Lower leg skin (tissue), 4 donors: ENCODE measurements around the gene SLC38A4. TPM values are rescaled to one million over a fixed set of nuclear protein-coding genes. Genes with fewer than 3 reads are reported as not detected.

Experiments used
- DNase-seq, 2 donors: peaks; one replicate each; pipeline ENCODE4 v3.0.0-alpha.2; 2019; ENCODE audit warnings: low spot score in 2 of 2
- H3K4me3 ChIP-seq: fragments of 200-600 bp; sonication (generic); 2 replicates; pipeline ENCODE4 v1.5.1; 2017; ENCODE audit warnings: mild to moderate bottlenecking, low read depth; ENCODE audit not compliant: poor library complexity, severe bottlenecking
- POLR2A ChIP-seq, 2 donors: fragments of 450-650 bp; IDR thresholded peaks; one replicate each; pipeline ENCODE4 v1.6.1; 2016 to 2017; ENCODE audit warnings: antibody characterized with exemption in 2 of 2, mild to moderate bottlenecking in 1 of 2, moderate library complexity in 1 of 2
- WGBS, 2 donors: methylation state at CpG; one replicate each; pipeline ENCODE4 v1.1.5; 2018; 5-methylcytosine and 5-hydroxymethylcytosine counted together
- intact Hi-C: fragments of 100-400 bp; cut with DNase I; formaldehyde crosslinking; loops from one replicate; pipeline ENCODE4 v1.15.0; 2023; ENCODE audit warnings: low total_unique reads
- total RNA-seq, 4 donors: library from RNA; depleted of rRNA; stranded (reverse); fragments of >200 nt; gene quantifications; one replicate each; pipeline ENCODE4 v1.1.0, GENCODE V29; 2016
- TF ChIP-seq, protein P1 (sequence below), 3 donors: fragments of 450-650 bp; IDR thresholded peaks; one replicate each; pipeline ENCODE4 v1.5.1; 2016; ENCODE audit warnings: antibody characterized with exemption in 3 of 3, mild to moderate bottlenecking in 3 of 3, moderate library complexity in 2 of 3

The SLC38A4 gene
- total RNA-seq, 4 donors from 2014 or later, result 0.46 to 1.9 (median 0.88) TPM

DNA sequence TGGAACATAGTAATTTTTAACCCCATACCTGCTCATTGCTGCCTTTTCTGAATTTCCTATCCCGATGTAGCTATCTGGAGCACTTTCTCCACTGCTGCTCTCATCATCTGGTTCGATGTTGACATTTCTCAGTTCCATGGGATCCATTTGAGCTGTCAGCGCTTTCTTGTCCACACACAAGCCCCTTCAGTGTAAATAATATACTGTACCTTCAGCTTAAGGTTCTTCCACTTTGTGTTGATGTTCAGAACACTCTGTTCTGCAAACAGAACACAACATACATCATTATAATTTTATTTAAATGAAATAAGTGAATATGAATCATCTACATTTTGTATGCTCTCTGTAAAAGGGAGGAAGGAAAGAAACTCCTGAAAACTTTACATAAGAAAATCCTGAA is 32.9 kb downstream of the SLC38A4 start:
- no peak overlapping the region for H3K4me3 ChIP-seq
- no peak for DNase-seq
- 63 to 77% methylated on average over 3 of the region's 3 CpGs for WGBS, 2 donors
- intact Hi-C loops, result no loop called here
- TF ChIP-seq, protein P1, sequence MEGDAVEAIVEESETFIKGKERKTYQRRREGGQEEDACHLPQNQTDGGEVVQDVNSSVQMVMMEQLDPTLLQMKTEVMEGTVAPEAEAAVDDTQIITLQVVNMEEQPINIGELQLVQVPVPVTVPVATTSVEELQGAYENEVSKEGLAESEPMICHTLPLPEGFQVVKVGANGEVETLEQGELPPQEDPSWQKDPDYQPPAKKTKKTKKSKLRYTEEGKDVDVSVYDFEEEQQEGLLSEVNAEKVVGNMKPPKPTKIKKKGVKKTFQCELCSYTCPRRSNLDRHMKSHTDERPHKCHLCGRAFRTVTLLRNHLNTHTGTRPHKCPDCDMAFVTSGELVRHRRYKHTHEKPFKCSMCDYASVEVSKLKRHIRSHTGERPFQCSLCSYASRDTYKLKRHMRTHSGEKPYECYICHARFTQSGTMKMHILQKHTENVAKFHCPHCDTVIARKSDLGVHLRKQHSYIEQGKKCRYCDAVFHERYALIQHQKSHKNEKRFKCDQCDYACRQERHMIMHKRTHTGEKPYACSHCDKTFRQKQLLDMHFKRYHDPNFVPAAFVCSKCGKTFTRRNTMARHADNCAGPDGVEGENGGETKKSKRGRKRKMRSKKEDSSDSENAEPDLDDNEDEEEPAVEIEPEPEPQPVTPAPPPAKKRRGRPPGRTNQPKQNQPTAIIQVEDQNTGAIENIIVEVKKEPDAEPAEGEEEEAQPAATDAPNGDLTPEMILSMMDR (IDR thresholded peaks at IDR 0.05), result no peak

DNA sequence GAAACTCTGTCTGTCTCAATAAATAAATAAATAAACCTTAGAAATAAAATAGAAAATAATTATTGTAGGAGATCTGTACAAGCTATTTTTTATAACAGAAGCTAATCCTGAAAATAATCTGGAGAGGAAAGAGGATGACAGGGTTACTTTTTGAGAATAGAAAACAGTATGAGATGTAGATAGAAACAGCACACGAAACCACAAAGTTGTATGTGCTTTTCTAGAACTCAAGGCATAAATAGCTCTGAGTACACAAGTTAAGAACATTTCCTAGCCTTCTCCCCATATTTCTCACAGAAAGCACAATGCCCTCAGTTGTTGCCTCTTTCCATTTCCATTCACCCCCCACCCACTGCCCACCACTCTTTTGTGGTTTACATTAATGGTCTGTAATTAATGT is 35.7 kb downstream of the SLC38A4 start:
- no peak for TF ChIP-seq POLR2A (IDR thresholded peaks at IDR 0.05)
- TF ChIP-seq, protein P1 (IDR thresholded peaks at IDR 0.05), result no peak
- DNase-seq, result no peak
- WGBS, 2 donors, result 94 to 97% methylated on average over 1 of the region's 1 CpG
- no peak overlapping the region for H3K4me3 ChIP-seq
- intact Hi-C loops, result no loop called here

DNA sequence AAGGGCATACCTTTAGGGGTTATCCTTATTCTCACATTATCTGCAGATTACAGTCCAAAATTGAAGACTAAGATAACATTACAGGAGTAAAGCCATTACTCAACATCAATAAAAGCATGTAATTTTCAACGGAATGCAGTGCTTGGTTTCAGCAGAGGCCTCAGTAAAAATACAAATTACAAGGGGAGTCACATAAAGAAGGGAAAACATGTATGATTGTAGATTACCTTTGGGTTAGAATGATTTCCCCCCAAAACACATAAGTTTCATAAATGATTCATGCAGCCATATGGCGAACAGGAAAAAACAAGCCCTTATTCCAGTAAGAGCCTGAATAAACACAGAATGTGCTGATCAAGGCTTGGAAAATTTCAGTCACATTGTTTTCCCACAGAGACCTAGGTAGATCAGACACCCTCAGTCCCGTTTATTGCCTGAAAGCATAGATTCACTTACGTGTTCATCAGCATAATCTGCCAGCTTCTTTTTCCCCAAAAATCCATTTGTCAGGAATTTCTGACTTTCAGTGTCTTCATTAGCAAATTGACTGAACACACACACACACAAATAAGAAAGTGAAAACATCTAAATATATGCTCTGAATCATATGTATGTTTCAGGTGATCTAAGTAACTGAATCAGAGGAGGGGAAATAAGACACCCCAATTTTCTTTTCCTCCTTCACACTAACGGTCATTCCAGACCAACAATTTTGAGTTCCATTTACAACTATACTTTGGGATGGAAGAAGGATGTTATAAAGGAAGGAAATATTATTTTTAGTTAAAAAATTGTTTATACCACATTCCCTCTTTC is 37.5 kb downstream of the SLC38A4 start:
- 57% methylated on average over 5 of the region's 5 CpGs for WGBS, 2 donors
- no peak for TF ChIP-seq POLR2A (IDR thresholded peaks at IDR 0.05)
- DNase-seq, result no peak
- intact Hi-C loops, result no loop called here
- no peak overlapping the region for H3K4me3 ChIP-seq

DNA sequence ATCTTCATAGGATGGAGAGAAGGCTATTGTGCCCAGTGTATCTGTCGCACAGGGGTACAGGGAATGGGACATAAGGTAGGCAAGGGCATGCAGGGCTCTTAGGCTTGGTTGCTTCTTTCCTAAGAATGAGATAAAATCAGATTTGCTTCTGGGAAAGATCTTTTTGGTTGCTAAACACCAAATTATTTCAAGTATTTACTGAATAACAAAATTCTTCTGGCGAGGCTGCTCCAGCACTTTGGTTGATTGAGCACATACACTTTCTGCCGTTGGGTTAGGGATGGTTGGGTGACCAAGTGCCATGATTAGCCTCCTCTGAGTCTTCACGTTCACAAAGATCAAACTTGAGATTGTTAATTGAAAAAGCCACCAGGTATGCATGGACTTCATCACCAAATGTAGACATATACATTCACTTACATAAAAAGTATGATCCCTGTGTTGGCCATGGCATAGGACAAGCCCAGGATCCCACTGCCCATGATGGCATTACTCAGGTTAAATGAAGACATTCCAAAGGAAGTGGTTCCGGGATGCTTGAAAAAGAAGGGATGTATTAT is 38.2 kb downstream of the SLC38A4 start:
- no peak for DNase-seq

DNA sequence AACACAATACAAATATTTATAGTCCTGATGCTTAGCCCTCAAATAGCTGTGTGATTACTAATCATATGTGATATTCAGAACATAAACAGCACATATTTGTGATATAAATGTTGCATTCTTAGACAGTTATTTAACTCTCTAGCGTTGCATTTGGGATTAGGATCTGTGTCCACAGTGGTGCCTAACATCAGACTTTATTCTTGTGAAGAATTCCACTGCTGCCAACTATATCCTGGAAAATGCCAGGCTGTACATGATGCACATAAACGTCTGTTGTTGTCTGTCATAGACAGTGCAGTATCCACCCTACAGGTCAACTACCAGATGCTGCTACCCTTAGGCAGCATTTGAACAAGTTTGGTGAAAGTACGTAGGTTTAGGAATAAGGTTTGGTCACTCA is 39.0 kb downstream of the SLC38A4 start:
- DNase-seq, result no peak
- TF ChIP-seq, protein P1 (IDR thresholded peaks at IDR 0.05), result no peak
- TF ChIP-seq POLR2A (IDR thresholded peaks at IDR 0.05), result no peak
- intact Hi-C loops, result no loop called here
- 76 to 78% methylated on average over 3 of the region's 3 CpGs for WGBS, 2 donors
- no peak overlapping the region for H3K4me3 ChIP-seq

More for the DNA sequence above, 38.2 kb downstream of the SLC38A4 start:
- WGBS, 2 donors, result 95% methylated on average over 5 of the region's 5 CpGs
- intact Hi-C loops, result no loop called here
- no peak overlapping the region for H3K4me3 ChIP-seq
- TF ChIP-seq, protein P1 (IDR thresholded peaks at IDR 0.05), result no peak
- TF ChIP-seq POLR2A (IDR thresholded peaks at IDR 0.05), result no peak

DNA sequence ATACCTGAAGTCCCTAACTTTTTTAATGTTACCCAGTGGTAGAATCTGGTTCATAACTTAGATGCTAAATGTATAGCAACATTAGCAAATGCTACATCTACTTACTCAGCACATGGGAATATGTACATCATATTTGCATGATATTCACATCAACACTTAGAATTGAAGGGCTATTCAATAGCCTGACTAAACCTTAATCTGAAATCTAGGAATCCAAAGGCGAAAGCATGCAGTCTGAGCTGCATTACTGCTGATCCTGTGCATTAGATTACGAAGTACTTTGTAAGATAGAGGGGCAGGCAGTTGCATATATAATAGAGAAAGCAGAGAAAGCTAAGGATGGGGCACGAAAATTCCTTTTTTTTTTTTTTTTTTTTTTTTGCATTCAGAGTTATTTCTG is 40.4 kb downstream of the SLC38A4 start:
- DNase-seq, result no peak
- 88 to 95% methylated on average over 3 of the region's 3 CpGs for WGBS, 2 donors
- intact Hi-C loops, result no loop called here
- no peak for TF ChIP-seq POLR2A (IDR thresholded peaks at IDR 0.05)
- TF ChIP-seq, protein P1 (IDR thresholded peaks at IDR 0.05), result no peak
- no peak overlapping the region for H3K4me3 ChIP-seq
